Heart left ventricle (tissue), 16 donors: ENCODE data around the gene ANKRD13B. TPM values are rescaled to one million over a fixed set of nuclear protein-coding genes. Genes with fewer than 3 reads are reported as not detected.
A peak's percentile ranks its signal among the peaks of the same experiment; 100 is the strongest.

Source experiments
- ATAC-seq, 4 donors: fragments of 200-7000 bp; cut with Tn5 transposase; one replicate each; pipeline ENCODE4 v1.9.1; 2020 to 2022; ENCODE audit warnings: moderate library complexity in 4 of 4, mild to moderate bottlenecking in 3 of 4, moderate number of reproducible peaks in 1 of 4
- DNase-seq, 5 donors: peaks; one replicate each; pipeline ENCODE4 v3.0.0-alpha.2; 2020
- H3K27ac ChIP-seq, 12 donors: fragments of 200-600 bp; sonication (generic) in 4 of 12; one replicate each; pipeline versions ENCODE4 v1.5.0 to v1.8.0; 2016 to 2022; ENCODE audit warnings: mild to moderate bottlenecking in 2 of 12
- H3K27me3 ChIP-seq, 9 donors: fragments of 200-600 bp; sonication (generic) in 2 of 9; one replicate each; pipeline versions ENCODE4 v1.5.1 to v1.8.0; 2016 to 2022; ENCODE audit warnings: mild to moderate bottlenecking in 3 of 9
- H3K36me3 ChIP-seq, 9 donors: fragments of 200-600 bp; sonication (generic) in 2 of 9; one replicate each; pipeline versions ENCODE4 v1.5.0 to v1.8.0; 2018 to 2022; ENCODE audit warnings: mild to moderate bottlenecking in 2 of 9
- H3K4me1 ChIP-seq, 12 donors: fragments of 200-600 bp; sonication (generic) in 4 of 12; one replicate each; pipeline versions ENCODE4 v1.5.0 to v1.8.0; 2016 to 2022; ENCODE audit warnings: mild to moderate bottlenecking in 3 of 12
- H3K4me3 ChIP-seq, 12 donors: fragments of 200-600 bp; sonication (generic) in 4 of 12; one replicate each; pipeline versions ENCODE4 v1.5.0 to v1.8.0; 2017 to 2022; ENCODE audit warnings: mild to moderate bottlenecking in 9 of 12, moderate library complexity in 4 of 12
- H3K9me3 ChIP-seq, 12 donors: fragments of 200-600 bp; sonication (generic) in 4 of 12; one replicate each; pipeline versions ENCODE4 v1.5.0 to v1.8.0; 2016 to 2022; ENCODE audit warnings: mild to moderate bottlenecking in 1 of 12
- POLR2A ChIP-seq, 2 donors: fragments of 450-650 bp; IDR thresholded peaks; one replicate each; pipeline ENCODE4 v1.6.1; 2017; ENCODE audit warnings: antibody characterized with exemption in 2 of 2, mild to moderate bottlenecking in 2 of 2, moderate library complexity in 2 of 2
- WGBS, 4 donors: extraction: QIAGEN DNeasy Blood & Tissue Kit in 2 of 4; methylation state at CpG; one replicate each; pipeline versions ENCODE4 v1.1.5 to v1.1.7; 2013 to 2018; 5-methylcytosine and 5-hydroxymethylcytosine counted together
- intact Hi-C, 10 donors: fragments of 100-400 bp; cut with DNase I; formaldehyde crosslinking; loops; one replicate each; pipeline versions ENCODE4 v1.11.1 to v1.14.2; 2022
- polyA plus RNA-seq, 2 donors: library from polyadenylated mRNA; stranded (reverse); fragments of 200-250 nt; gene quantifications; one replicate each; pipeline ENCODE4 v1.2.3, GENCODE V29; 2013
- total RNA-seq, 9 donors: library from RNA; depleted of rRNA in 2 of 9; stranded (reverse); fragments of >200 nt in 2 of 9; fragmentation: NEBNext Ultra II Directional in 3 of 9; extraction: Animal tissue kit (Norgen Biotek cat#: 25700) in 3 of 9; gene quantifications; one replicate each; pipeline versions ENCODE4 v1.1.0 to v1.2.4, GENCODE V29; 2016 to 2023
- TF ChIP-seq, protein P1 (sequence below), 12 donors: fragments of 200-600 bp; sonication (generic) in 4 of 12; IDR thresholded peaks; one replicate each; pipeline versions ENCODE4 v1.5.0 to v1.8.0; 2018 to 2022; ENCODE audit warnings: antibody characterized with exemption in 12 of 12, mild to moderate bottlenecking in 5 of 12
- donor health status: ischemic (EF 13 %, LVEDD 7.1; RV severe dilation, severe dysfunction).
- donor health status: healthy with polysubstance abuse.
- donor health status: DM: no; HTN: yes; CAD: no.
- donor health status: DM: no; HTN: no; CAD: no.
- donor health status: ischemic (EF 25% LVEDD 6.9; RV normal size, moderate dysfunction).
- donor health status: ischemic (EF 25% LVEDD 5.7; RV mildly dilated, moderate dysfunction).
- donor health status: healthy.
- donor health status: DM: yes; HTN: yes; CAD: no.
- donor health status: ischemic (EF 35%, LVEDD 5.7; RV mildly dilated, moderate dysfunction).
- donor health status: nonischemic (EF 11% LVEDD 7.7; RV severe dilation, severe dysfunction).
- donor health status: DM: yes; HTN: yes; CAD: no.
- donor health status: PGD.
- donor health status: ischemic (EF 29% LVEDD 5.4; RV normal size, mild dysfunction).
- donor health status: nonischemic (EF 23%, LVEDD 6.1; RV moderate dilation, normal function).

ANKRD13B gene
- total and polyA plus RNA-seq, 11 donors = 4.1 to 12.7 (median 6.1) TPM

DNA sequence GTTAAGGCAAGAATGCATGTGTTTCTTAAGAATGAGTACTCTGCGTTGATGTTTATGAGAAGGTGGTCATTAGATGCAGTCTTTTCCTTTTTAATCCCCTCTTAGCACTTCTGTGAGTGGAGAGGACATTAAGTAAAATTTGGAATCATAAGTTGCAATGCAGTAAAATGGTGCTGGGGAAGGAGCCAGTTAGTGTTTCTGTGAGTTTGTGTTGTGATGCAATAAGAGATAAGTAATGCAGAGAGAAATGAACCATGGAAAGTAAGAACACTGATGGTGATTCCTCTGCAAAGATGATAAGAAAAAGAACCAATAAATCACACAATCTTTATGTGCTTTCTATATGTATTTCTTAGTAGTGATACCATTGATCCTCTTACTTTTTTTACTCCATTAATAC lies 46.1 kb upstream of the ANKRD13B start:
- Histone ChIP-seq H3K9me3 (no peaks in the 10 kb centered on the region), H3K27ac (no peak overlapping the region), H3K4me3 (no peak overlapping the region), H3K27me3 (no peaks in the 10 kb centered on the region), H3K4me1 (peaks cover 0 to 15% (median 6%) of the 10 kb centered on the region in 12 donors), H3K36me3 (peaks cover 0 to 49% (median 34%) of the 10 kb centered on the region in 9 donors)
- ATAC-seq (no peak), DNase-seq (no peak)
- TF ChIP-seq POLR2A (IDR thresholded peaks at IDR 0.05) = no peak
- TF ChIP-seq, protein P1, sequence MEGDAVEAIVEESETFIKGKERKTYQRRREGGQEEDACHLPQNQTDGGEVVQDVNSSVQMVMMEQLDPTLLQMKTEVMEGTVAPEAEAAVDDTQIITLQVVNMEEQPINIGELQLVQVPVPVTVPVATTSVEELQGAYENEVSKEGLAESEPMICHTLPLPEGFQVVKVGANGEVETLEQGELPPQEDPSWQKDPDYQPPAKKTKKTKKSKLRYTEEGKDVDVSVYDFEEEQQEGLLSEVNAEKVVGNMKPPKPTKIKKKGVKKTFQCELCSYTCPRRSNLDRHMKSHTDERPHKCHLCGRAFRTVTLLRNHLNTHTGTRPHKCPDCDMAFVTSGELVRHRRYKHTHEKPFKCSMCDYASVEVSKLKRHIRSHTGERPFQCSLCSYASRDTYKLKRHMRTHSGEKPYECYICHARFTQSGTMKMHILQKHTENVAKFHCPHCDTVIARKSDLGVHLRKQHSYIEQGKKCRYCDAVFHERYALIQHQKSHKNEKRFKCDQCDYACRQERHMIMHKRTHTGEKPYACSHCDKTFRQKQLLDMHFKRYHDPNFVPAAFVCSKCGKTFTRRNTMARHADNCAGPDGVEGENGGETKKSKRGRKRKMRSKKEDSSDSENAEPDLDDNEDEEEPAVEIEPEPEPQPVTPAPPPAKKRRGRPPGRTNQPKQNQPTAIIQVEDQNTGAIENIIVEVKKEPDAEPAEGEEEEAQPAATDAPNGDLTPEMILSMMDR (IDR thresholded peaks at IDR 0.05) = no peak
- WGBS, 4 donors = 93 to 97% (median 95%) methylated on average over 1 of the region's 1 CpG
- intact Hi-C loops = no loop called here

DNA sequence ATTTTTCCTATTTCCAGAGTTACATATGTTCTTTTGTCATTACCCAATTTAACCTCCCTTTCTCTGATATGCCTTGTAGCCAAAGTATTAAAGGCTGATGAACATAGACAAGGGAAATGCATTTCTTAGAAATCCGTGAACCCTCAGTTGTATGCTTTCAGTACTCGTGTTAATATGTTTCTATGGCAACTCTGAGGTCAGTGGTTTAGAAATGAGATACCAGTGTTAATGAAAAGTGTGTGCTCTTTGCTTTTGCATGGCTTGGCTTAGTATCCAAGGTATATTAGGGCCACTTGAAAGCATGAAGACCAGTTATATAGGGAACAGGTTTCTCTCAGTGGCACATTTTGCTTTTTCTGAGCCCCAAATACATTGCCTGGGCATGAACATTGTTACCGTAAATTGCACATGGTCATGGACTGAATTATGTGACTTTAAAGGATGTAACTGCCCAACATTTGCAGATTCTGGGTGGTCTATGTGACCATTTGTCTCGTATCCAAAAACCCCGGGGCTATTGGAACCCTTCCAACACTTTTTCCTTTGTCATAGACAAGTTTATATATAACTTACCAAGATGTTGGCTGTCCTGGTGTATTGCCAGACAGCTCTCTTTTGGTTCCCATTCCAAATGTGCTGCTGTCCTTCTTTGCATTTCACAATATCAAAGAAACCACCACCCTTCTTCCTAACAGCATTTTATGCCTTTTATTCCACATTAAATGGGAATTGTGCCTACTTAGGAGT lies 43.6 kb upstream of the ANKRD13B start:
- Histone ChIP-seq H3K27ac (no peak overlapping the region), H3K27me3 (no peaks in the 10 kb centered on the region), H3K9me3 (no peaks in the 10 kb centered on the region), H3K36me3 (peaks cover 0 to 24% (median 9%) of the 10 kb centered on the region in 9 donors), H3K4me3 (no peak overlapping the region), H3K4me1 (peaks cover 0 to 15% (median 6%) of the 10 kb centered on the region in 12 donors)
- 33 to 38% (median 34%) methylated on average over 5 of the region's 5 CpGs for WGBS, 4 donors
- intact Hi-C loops = no loop called here
- peak in 2 of 4 donors; percentile 18 to 22 for ATAC-seq
- TF ChIP-seq, protein P1 (IDR thresholded peaks at IDR 0.05) = no peak
- no peak for TF ChIP-seq POLR2A (IDR thresholded peaks at IDR 0.05)
- DNase-seq = no peak

DNA sequence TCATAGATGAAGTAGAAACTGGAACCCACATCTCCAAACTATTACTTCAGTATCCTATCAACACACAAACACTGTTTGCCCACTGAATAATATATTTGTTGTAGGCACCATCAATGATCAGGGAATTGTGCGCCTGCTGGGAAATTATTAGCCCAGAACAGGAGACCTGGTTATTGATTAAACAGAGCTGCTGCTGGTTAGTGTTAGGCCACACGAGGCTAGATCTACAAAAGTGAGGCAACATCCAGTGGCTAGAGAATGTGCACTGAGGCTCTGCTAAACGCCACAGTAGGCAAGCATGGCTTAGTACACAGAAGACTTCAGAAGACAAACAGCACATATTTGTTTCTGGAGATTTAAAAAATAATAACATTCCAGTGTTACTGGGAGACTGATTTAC lies 37.1 kb upstream of the ANKRD13B start:
- intact Hi-C loops = no loop called here
- TF ChIP-seq, protein P1 (IDR thresholded peaks at IDR 0.05) = no peak
- no peak for TF ChIP-seq POLR2A (IDR thresholded peaks at IDR 0.05)
- no peaks in the 10 kb centered on the region for H3K27me3 ChIP-seq

DNA sequence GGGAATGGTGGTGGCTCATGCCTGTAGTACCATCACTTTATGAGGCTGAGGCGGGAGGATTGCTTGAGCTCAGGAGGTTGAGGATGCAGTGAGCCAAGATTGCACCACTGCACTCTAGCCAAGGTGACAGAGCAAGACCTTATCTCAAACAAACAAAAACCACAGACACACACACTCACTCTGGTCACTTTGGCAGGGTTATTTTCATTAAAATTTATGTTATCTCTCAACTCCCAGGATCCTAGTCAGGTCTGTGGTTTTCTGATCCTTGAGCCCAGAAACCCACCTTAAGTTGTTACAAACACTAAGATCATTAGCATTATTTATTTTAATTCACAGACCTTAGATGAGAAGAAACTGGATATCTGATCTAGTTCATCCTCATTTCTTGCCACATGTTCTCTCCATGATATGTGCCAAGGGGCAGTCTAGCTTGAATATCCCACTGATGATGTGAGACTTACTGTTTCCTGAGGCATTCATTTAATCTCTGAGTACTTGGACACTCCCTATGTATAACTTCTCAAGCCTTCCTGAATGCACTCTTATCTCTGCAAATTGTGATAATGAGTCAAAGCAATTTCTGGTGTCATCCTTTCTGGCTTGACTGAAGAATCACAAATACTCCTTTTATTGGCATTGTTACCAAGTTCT lies 35.7 kb upstream of the ANKRD13B start:
- Histone ChIP-seq H3K4me1 (peaks cover 0 to 16% (median 4%) of the 10 kb centered on the region in 12 donors), H3K36me3 (peaks cover 0 to 3% (median 0%) of the 10 kb centered on the region in 9 donors), H3K9me3 (no peaks in the 10 kb centered on the region), H3K4me3 (no peak overlapping the region), H3K27ac (no peak overlapping the region), H3K27me3 (no peaks in the 10 kb centered on the region)
- no peak for TF ChIP-seq POLR2A (IDR thresholded peaks at IDR 0.05)
- TF ChIP-seq, protein P1 (IDR thresholded peaks at IDR 0.05) = no peak
- intact Hi-C loops = no loop called here
- DNase-seq (no peak), ATAC-seq (no peak)
- WGBS, 4 donors = 89 to 95% (median 91%) methylated on average over 1 of the region's 1 CpG

More for the DNA sequence above, 37.1 kb upstream of the ANKRD13B start:
- DNase-seq (no peak), ATAC-seq (no peak)
- H3K4me1 ChIP-seq = peaks cover 0 to 3% (median 0%) of the 10 kb centered on the region in 12 donors
- H3K9me3 ChIP-seq = no peaks in the 10 kb centered on the region
- H3K36me3 ChIP-seq = no peaks in the 10 kb centered on the region
- H3K4me3 ChIP-seq = no peak overlapping the region
- no peak overlapping the region for H3K27ac ChIP-seq
- 82 to 87% (median 85%) methylated on average over 3 of the region's 3 CpGs for WGBS, 4 donors
